OCI-LY7 (cell line): Measurements from ENCODE around the gene SNX17.

Experiments used
- EZH2phosphoT487 ChIP-seq: fragments of 200-600 bp; sonication (generic); IDR thresholded peaks from 2 replicates; pipeline ENCODE4 v1.6.1; 2018; ENCODE audit warnings: low read depth, borderline replicate concordance, mild to moderate bottlenecking, mixed run types, antibody characterized with exemption, low read length, moderate library complexity, mixed read lengths
- TF ChIP-seq, protein P1 (sequence below): fragments of 200-600 bp; sonication (generic); conservative IDR thresholded peaks from 2 replicates; pipeline ENCODE4 v1.5.1; 2014; ENCODE audit warnings: mild to moderate bottlenecking, antibody characterized with exemption, low read length, moderate library complexity, mixed read lengths

- TF ChIP-seq, protein P1, sequence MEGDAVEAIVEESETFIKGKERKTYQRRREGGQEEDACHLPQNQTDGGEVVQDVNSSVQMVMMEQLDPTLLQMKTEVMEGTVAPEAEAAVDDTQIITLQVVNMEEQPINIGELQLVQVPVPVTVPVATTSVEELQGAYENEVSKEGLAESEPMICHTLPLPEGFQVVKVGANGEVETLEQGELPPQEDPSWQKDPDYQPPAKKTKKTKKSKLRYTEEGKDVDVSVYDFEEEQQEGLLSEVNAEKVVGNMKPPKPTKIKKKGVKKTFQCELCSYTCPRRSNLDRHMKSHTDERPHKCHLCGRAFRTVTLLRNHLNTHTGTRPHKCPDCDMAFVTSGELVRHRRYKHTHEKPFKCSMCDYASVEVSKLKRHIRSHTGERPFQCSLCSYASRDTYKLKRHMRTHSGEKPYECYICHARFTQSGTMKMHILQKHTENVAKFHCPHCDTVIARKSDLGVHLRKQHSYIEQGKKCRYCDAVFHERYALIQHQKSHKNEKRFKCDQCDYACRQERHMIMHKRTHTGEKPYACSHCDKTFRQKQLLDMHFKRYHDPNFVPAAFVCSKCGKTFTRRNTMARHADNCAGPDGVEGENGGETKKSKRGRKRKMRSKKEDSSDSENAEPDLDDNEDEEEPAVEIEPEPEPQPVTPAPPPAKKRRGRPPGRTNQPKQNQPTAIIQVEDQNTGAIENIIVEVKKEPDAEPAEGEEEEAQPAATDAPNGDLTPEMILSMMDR, result no peak
- no peak for TF ChIP-seq EZH2phosphoT487
Measured at GRCh38 chr2:27322301-27322765, 48.1 kb upstream of the SNX17 start.
